Stimulated activated naive CD8-positive, alpha-beta T cell treated with anti-CD3 and anti-CD28 coated beads, Interleukin-15, Interleukin-2, amounts not matched to agents 100 U/mL and 50 U/mL, for 24 hours (primary cell): ENCODE results near the gene EIF3I.
"Not testable (repeated sequence)": the region's sequence is repeated elsewhere in the genome, so short reads cannot be mapped to it uniquely, and the experiment has no call there.

Experiments
- ATAC-seq: fragments of 150-1000 bp; cut with Tn5 transposase; one replicate; pipeline ENCODE4 v1.10.0; 2021
- DNase-seq: peaks from one replicate; pipeline ENCODE4 v3.0.0; 2021

The EIF3I gene

GRCh38 chr1:32232558-32233304, 10.5 kb downstream of the EIF3I start:
- ATAC-seq (no peak), DNase-seq (no peak)

GRCh38 chr1:32234792-32235191, 12.6 kb downstream of the EIF3I start:
- ATAC-seq (no peak), DNase-seq (no peak)

- ATAC-seq: no peak
Measured at GRCh38 chr1:32239337-32239736, 17.1 kb downstream of the EIF3I start.

GRCh38 chr1:32239790-32240139, 17.6 kb downstream of the EIF3I start:
- ATAC-seq (no peak), DNase-seq (no peak)

More at GRCh38 chr1:32239337-32239736, 17.1 kb downstream of the EIF3I start:
- no peak for DNase-seq

- ATAC-seq (peak; percentile 71), DNase-seq (peak; percentile 65)
Measured at GRCh38 chr1:32240140-32240951, 18.1 kb downstream of the EIF3I start.

DNA sequence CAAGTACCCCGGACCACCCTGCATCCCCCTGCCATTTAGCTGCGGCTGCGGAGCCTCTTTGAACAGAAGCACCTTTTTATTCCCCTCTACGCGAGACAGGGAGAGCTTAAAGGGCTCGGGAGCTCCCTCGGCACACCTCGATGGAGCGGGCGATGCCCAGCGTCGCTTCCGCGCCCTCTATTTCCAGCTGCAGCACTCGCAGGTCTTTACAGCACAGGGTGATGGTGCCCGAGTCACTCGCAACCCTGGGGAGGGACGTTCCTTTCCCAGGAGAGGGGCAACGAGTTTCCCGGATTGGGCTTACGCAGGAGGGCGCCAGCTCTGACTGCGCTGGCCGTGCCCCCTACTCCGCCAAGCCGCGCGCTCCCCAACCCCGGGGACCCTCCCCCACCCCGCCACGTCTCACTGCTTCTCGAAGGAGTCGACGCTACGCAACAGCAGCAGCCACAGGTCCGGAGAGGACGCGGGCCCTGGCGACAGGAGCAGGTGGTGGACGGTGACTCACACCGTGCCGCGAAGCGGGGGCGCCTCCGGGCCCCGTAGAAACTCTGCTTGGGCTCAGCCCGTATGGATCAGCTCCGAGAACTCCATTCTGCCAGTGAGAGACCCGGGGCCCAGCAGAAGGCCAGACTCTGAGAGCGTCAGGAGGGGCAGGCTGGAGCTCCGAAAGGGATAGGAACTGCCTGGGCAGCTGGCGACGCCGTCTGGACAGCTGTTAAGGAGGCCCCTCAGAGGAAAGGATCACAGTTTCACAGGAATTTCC, 19.0 kb downstream of the EIF3I start:
- DNase-seq: peak; percentile 57
- ATAC-seq: peak; percentile 71

DNA sequence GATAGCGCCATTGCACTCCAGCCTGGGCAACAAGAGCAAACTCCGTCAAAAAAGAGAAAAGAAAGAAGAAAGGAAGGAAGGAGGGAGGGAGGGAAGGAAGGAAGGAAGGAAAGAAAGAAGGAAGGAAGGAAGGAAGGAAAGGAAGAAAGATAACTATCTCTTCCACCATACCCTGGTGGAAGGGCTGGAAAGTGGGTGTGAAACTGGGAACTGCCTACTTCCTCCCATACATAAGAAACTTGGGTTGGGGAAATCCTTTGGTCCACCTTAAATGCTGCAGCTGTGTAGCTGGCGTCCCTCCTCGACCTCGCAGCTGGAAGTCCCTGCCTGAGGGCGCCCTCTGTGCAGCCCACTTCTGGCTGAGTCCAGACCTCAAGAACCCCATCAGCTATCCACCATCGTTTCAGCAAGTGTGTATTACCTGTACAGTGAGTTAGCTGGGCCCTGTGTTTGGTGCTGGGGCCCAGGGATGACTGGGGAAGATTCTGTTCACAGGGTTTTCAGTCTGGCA, 20.2 kb downstream of the EIF3I start:
- DNase-seq: no peak
- no peak for ATAC-seq

GRCh38 chr1:32246888-32247273, 24.7 kb downstream of the EIF3I start, which contains the start of gene FAM167B:
Gene FAM167B (plus strand): TSS chr1:32247222. CDS start chr1:32247422, 200 bp downstream.
- DNase-seq (no peak), ATAC-seq (no peak)

- ATAC-seq (no peak), DNase-seq (no peak)
Measured at GRCh38 chr1:32247452-32247851, 25.2 kb downstream of the EIF3I start.

DNA sequence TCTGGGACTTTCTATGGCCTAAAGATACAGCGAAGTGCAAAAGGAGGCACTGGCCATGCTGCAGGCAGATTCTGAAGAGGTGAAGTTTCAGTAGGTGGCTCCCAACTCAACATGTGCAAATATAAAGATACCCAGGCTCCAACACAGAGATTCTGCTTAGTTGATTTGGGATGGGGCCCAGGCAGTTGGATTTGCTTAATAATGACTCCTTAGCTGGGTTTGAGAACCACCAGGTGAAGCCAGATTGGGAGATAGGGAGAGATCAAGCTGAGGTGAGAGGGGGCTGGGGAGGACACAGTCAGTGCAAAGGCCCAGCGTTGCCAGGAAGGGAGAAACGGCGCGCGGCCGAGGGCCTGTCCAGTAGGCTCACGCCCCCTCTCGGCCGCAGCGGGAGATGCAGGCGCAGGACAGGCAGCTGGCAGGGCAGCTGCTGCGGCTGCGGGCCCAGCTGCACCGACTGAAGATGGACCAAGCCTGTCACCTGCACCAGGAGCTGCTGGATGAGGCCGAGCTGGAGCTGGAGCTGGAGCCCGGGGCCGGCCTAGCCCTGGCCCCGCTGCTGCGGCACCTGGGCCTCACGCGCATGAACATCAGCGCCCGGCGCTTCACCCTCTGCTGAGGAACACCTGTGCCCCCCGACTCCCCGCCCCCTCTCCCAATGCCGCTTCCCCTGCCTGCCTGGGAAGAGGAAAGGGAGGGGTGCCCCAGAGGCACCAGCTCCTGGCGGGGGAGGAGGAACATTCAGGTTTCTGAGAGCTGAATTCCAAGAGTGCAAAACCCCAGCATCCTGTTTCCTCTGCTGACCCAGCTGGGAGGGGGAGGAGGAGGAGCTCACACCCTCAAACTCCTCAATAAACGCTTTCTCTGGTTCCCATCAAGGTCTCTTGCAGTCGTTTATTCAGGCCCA, 26.0 kb downstream of the EIF3I start:
- ATAC-seq (peak; percentile 23), DNase-seq (peak; percentile 93)

DNA sequence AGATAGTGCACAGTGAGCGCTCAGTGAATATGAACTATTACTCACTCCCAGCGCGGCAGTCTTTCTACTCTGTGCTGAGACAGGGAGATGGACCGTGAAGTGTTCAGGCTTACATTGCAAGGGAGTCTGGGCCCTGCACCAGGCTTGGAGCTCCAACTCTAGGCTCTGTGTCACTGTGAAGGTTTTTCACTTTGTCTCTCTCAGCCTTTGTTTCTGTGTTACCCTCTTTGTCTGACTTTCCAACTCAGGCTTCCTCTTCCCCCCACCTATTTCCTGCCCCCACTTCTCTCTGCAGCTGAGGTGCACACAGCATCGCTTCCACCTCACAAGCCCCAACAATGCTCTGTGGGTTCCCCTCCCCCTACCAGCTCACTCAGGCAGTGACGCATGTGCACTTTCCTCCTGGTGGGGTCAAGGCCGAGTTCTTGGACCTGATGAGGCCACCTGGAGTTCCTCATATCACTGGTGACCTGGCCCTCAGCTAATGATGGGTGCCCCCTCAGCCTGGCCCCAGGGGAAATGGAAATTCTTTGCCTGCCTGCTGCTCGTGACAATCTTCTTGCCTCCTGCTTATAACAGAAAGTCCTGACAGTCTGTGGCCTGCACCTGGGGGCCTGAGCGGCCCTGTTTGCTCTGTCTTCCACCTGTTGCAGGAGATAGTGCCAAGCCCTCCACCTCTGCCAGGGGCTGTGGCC, 27.8 kb downstream of the EIF3I start:
- peak; percentile 85 for DNase-seq
- peak; percentile 72 for ATAC-seq

GRCh38 chr1:32250893-32251716, 28.9 kb downstream of the EIF3I start, which contains the start of gene LCK:
Gene LCK (plus strand): TSS chr1:32251265. CDS start chr1:32274330, 23,065 bp downstream.
- ATAC-seq: peak; percentile 48
- DNase-seq: peak; percentile 83

DNA sequence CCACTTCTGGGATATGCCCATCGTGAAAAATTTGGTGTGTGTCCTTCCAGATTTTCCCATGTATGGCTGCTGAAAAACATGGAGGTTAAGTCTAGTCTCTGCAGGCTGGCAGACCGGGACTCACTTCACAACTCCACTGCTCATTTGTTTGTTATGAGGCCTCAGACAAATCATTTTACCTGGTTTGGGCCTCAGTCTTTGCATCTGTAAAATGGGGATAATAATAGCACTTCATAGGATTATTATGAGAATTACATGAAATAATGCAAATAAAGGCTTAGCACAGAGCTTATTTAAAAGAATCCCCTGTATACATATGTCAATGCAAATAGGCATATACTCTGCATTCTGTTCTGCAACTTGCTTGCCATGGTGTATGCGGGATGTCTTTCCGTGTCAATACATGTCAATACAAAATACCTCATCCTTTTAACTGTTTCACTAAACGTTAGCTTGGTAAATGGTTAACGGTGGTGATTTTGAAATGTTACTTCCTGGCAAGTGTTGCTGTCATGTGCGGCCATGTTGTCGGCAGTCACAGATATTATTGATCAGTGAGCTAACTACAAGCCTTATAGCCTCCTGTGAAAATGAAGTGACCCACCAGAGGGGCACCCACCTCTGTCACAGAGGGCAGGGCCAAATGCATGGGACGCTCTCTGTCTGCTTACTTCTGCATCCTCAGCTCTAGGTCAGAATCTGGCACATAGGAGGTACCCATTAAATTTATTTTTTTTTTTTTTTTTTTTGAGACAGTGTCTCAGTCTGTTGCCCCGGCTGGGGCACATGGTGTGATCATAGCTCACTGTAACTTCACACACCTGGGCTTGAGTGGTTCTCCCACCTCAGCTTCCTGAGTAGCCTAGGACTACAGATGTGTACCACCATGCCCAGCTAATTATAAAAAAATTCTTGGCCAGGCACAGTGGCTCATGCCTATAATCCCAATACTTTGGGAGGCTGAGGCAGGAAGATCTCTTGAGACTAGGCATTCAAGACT, 33.2 kb downstream of the EIF3I start:
- no peak for ATAC-seq
- DNase-seq: no peak

- DNase-seq (no peak), ATAC-seq (peak; percentile 17)
Measured at GRCh38 chr1:32256473-32257226, 34.4 kb downstream of the EIF3I start.

GRCh38 chr1:32257227-32257508, 35.0 kb downstream of the EIF3I start:
- DNase-seq: no peak
- ATAC-seq: no peak

DNA sequence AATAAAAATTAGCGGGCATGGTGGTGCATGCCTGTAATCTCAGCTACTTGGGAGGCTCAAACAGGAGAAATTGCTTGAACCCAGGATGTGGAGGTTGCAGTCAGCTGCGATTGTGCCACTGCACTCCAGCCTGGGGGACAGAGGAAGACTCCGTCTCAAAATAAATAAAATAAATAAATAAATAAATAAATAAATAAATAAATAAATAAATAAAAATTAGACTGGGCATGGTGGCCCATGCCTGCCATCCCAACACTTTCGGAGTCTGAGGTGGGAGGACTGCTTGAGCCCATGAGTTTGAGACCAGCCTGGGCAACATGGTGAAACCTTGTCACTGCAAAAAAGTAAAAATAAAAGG, 41.0 kb downstream of the EIF3I start:
- DNase-seq, ATAC-seq: not testable (repeated sequence)

GRCh38 chr1:32263744-32264143, 41.5 kb downstream of the EIF3I start:
- no peak for DNase-seq
- peak; percentile 67 for ATAC-seq

DNA sequence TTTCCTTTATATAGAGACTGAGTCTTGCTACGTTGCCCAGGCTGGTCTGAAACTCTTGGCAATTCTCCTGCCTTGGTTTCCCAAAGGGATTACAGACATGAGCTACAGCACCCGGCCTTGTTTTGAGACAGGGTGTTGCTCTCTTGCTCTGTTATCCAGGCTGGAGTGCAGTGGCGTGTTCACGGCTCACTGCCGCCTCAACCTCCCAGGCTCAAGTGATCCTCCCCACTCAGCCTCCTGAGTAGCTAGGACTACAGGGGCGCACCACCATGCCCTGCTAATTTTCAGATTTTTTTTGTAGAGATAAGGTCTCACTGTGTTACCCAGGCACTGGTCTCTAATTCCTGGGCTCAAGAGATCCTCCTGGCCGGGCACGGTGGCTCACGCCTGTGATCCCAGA, 43.6 kb downstream of the EIF3I start:
- DNase-seq (no peak), ATAC-seq (no peak)
